ENCODE data around the gene NDUFA11.

The NDUFA11 gene

GRCh38 chr19:5903624-5904351 is at the start of gene NDUFA11:
TSS of gene NDUFA11 (minus strand) at chr19:5903790. CDS start at chr19:5903708, 82 bp downstream.
- peaks cover 10% of the 10 kb centered on the region for H3K36me3 Mint-ChIP-seq
- H3K4me3 Mint-ChIP-seq: peak within 1 kb of the TSS; percentile 97
- peak; percentile 53 for ATAC-seq (ENCODE audit: low read depth)
- peak; percentile 96 to 98 for DNase-seq (ENCODE audit: low spot score in 2 of 2)
- peak within 1 kb of the TSS; percentile 97 for H3K27ac Mint-ChIP-seq
- H3K9me3 Mint-ChIP-seq: no peaks in the 10 kb centered on the region
- peaks cover 25% of the 10 kb centered on the region for H3K4me1 Mint-ChIP-seq
- no peaks in the 10 kb centered on the region for H3K27me3 Mint-ChIP-seq

- Mint-ChIP-seq H3K27ac (peak overlapping the region; percentile 64), H3K4me3 (no peak overlapping the region), H3K4me1 (peaks cover 45% of the 10 kb centered on the region), H3K36me3 (peaks cover 9% of the 10 kb centered on the region), H3K9me3 (no peaks in the 10 kb centered on the region), H3K27me3 (no peaks in the 10 kb centered on the region)
- no peak for DNase-seq (ENCODE audit: low spot score in 2 of 2)
- ATAC-seq (ENCODE audit: low read depth): no peak
Observed at GRCh38 chr19:5953030-5953589, 49.5 kb upstream of the NDUFA11 start.

- peak overlapping the region; percentile 64 for H3K27ac Mint-ChIP-seq
- H3K4me1 Mint-ChIP-seq: peaks cover 45% of the 10 kb centered on the region
- DNase-seq (ENCODE audit: low spot score in 2 of 2) (no peak), ATAC-seq (ENCODE audit: low read depth) (no peak)
- no peaks in the 10 kb centered on the region for H3K27me3 Mint-ChIP-seq
- no peak overlapping the region for H3K4me3 Mint-ChIP-seq
- H3K9me3 Mint-ChIP-seq: no peaks in the 10 kb centered on the region
- H3K36me3 Mint-ChIP-seq: peaks cover 7% of the 10 kb centered on the region
Observed at GRCh38 chr19:5952193-5953029, 48.8 kb upstream of the NDUFA11 start.

GRCh38 chr19:5951338-5951861 is 47.8 kb upstream of the NDUFA11 start:
- peak overlapping the region; percentile 34 for H3K4me3 Mint-ChIP-seq
- peak overlapping the region; percentile 62 for H3K27ac Mint-ChIP-seq
- H3K36me3 Mint-ChIP-seq: peaks cover 8% of the 10 kb centered on the region

GRCh38 chr19:5950741-5951140 is 47.2 kb upstream of the NDUFA11 start:
- H3K9me3 Mint-ChIP-seq: no peaks in the 10 kb centered on the region
- peaks cover 14% of the 10 kb centered on the region for H3K36me3 Mint-ChIP-seq
- no peaks in the 10 kb centered on the region for H3K27me3 Mint-ChIP-seq
- no peak for DNase-seq (ENCODE audit: low spot score in 2 of 2)
- H3K27ac Mint-ChIP-seq: peak overlapping the region; percentile 62
- peaks cover 45% of the 10 kb centered on the region for H3K4me1 Mint-ChIP-seq
- ATAC-seq (ENCODE audit: low read depth): no peak
- no peak overlapping the region for H3K4me3 Mint-ChIP-seq

More at GRCh38 chr19:5951338-5951861, 47.8 kb upstream of the NDUFA11 start:
- ATAC-seq (ENCODE audit: low read depth): peak; percentile 94
- H3K27me3 Mint-ChIP-seq: no peaks in the 10 kb centered on the region
- no peaks in the 10 kb centered on the region for H3K9me3 Mint-ChIP-seq
- peak; percentile 18 to 27 for DNase-seq (ENCODE audit: low spot score in 2 of 2)
- peaks cover 44% of the 10 kb centered on the region for H3K4me1 Mint-ChIP-seq

GRCh38 chr19:5949792-5950305 is 46.3 kb upstream of the NDUFA11 start:
- Mint-ChIP-seq H3K9me3 (no peaks in the 10 kb centered on the region), H3K4me3 (no peak overlapping the region), H3K27ac (peak overlapping the region; percentile 31), H3K27me3 (no peaks in the 10 kb centered on the region), H3K4me1 (peaks cover 47% of the 10 kb centered on the region), H3K36me3 (peaks cover 20% of the 10 kb centered on the region)
- ATAC-seq (ENCODE audit: low read depth) (no peak), DNase-seq (ENCODE audit: low spot score in 2 of 2) (no peak)

- Mint-ChIP-seq H3K27me3 (no peaks in the 10 kb centered on the region), H3K36me3 (peaks cover 16% of the 10 kb centered on the region), H3K4me3 (no peak overlapping the region), H3K27ac (peak overlapping the region; percentile 31), H3K9me3 (no peaks in the 10 kb centered on the region), H3K4me1 (peaks cover 41% of the 10 kb centered on the region)
- no peak for DNase-seq (ENCODE audit: low spot score in 2 of 2)
- ATAC-seq (ENCODE audit: low read depth): no peak
Observed at GRCh38 chr19:5948752-5949564, 45.4 kb upstream of the NDUFA11 start.

- H3K27me3 Mint-ChIP-seq: no peaks in the 10 kb centered on the region
- DNase-seq (ENCODE audit: low spot score in 2 of 2): no peak
- peaks cover 16% of the 10 kb centered on the region for H3K36me3 Mint-ChIP-seq
- ATAC-seq (ENCODE audit: low read depth): no peak
- peaks cover 30% of the 10 kb centered on the region for H3K4me1 Mint-ChIP-seq
- H3K4me3 Mint-ChIP-seq: no peak overlapping the region
- H3K9me3 Mint-ChIP-seq: no peaks in the 10 kb centered on the region
- H3K27ac Mint-ChIP-seq: no peak overlapping the region
Observed at GRCh38 chr19:5947435-5947834, 43.8 kb upstream of the NDUFA11 start.

GRCh38 chr19:5943623-5944022 is 40.0 kb upstream of the NDUFA11 start:
- H3K4me1 Mint-ChIP-seq: peaks cover 15% of the 10 kb centered on the region
- no peak for ATAC-seq (ENCODE audit: low read depth)

GRCh38 chr19:5943045-5943444 is 39.5 kb upstream of the NDUFA11 start:
- Mint-ChIP-seq H3K36me3 (peaks cover 13% of the 10 kb centered on the region), H3K9me3 (no peaks in the 10 kb centered on the region), H3K4me3 (no peak overlapping the region), H3K4me1 (peaks cover 15% of the 10 kb centered on the region), H3K27me3 (no peaks in the 10 kb centered on the region), H3K27ac (no peak overlapping the region)
- DNase-seq (ENCODE audit: low spot score in 2 of 2): no peak
- ATAC-seq (ENCODE audit: low read depth): no peak

More at GRCh38 chr19:5943623-5944022, 40.0 kb upstream of the NDUFA11 start:
- Mint-ChIP-seq H3K27ac (no peak overlapping the region), H3K36me3 (peaks cover 13% of the 10 kb centered on the region), H3K9me3 (no peaks in the 10 kb centered on the region), H3K4me3 (no peak overlapping the region), H3K27me3 (no peaks in the 10 kb centered on the region)
- no peak for DNase-seq (ENCODE audit: low spot score in 2 of 2)

GRCh38 chr19:5941673-5942072 is 38.1 kb upstream of the NDUFA11 start:
- Mint-ChIP-seq H3K4me1 (peaks cover 13% of the 10 kb centered on the region), H3K9me3 (no peaks in the 10 kb centered on the region), H3K27ac (no peak overlapping the region), H3K4me3 (no peak overlapping the region), H3K27me3 (no peaks in the 10 kb centered on the region), H3K36me3 (peaks cover 16% of the 10 kb centered on the region)
- DNase-seq (ENCODE audit: low spot score in 2 of 2) (no peak), ATAC-seq (ENCODE audit: low read depth) (no peak)

GRCh38 chr19:5940260-5941208 is 36.9 kb upstream of the NDUFA11 start:
- Mint-ChIP-seq H3K36me3 (peaks cover 14% of the 10 kb centered on the region), H3K27ac (no peak overlapping the region), H3K9me3 (no peaks in the 10 kb centered on the region), H3K4me3 (no peak overlapping the region), H3K27me3 (no peaks in the 10 kb centered on the region), H3K4me1 (peaks cover 6% of the 10 kb centered on the region)
- no peak for DNase-seq (ENCODE audit: low spot score in 2 of 2)
- ATAC-seq (ENCODE audit: low read depth): no peak

Measured in memory B cell (primary cell).